H9 (cell line): ENCODE results near the gene RSBN1. TPM values are rescaled to one million over a fixed set of nuclear protein-coding genes. Genes with fewer than 3 reads are reported as not detected.

Source experiments
- DNase-seq: peaks from one replicate; pipeline ENCODE4 v3.0.0-alpha.2; 2017
- H2AFZ ChIP-seq: one replicate; pipeline ENCODE4 v1.6.1; 2013; ENCODE audit warnings: mild to moderate bottlenecking, low read length, control low read depth, moderate library complexity
- H2AK5ac ChIP-seq: 2 replicates; pipeline ENCODE4 v1.6.1; 2013; ENCODE audit warnings: low read length, control low read depth, mixed read lengths; ENCODE audit not compliant: insufficient read length
- H2BK120ac ChIP-seq: one replicate; pipeline ENCODE4 v1.6.1; 2013; ENCODE audit warnings: low read depth, mild to moderate bottlenecking, low read length, control low read depth, inconsistent platforms; ENCODE audit not compliant: poor library complexity, severe bottlenecking
- H2BK12ac ChIP-seq: 2 replicates; pipeline ENCODE4 v1.6.1; 2013; ENCODE audit warnings: low read length, control low read depth, mixed read lengths, low read depth; ENCODE audit not compliant: insufficient read length
- H2BK15ac ChIP-seq: 2 replicates; pipeline ENCODE4 v1.6.1; 2013; ENCODE audit warnings: low read depth, low read length, control low read depth
- H2BK20ac ChIP-seq: one replicate; pipeline ENCODE4 v1.6.1; 2013; ENCODE audit warnings: low read depth, mild to moderate bottlenecking, low read length, control low read depth, inconsistent platforms; ENCODE audit not compliant: poor library complexity, severe bottlenecking
- H2BK5ac ChIP-seq: 2 replicates; pipeline ENCODE4 v1.6.1; 2013; ENCODE audit warnings: low read length, control low read depth, mixed read lengths; ENCODE audit not compliant: insufficient read length
- H3K14ac ChIP-seq: 2 replicates; pipeline ENCODE4 v1.6.1; 2013; ENCODE audit warnings: low read length, control low read depth; ENCODE audit not compliant: insufficient read depth
- H3K18ac ChIP-seq: 2 replicates; pipeline ENCODE4 v1.6.1; 2013; ENCODE audit warnings: low read depth, mild to moderate bottlenecking, mixed read lengths, low read length, control low read depth; ENCODE audit not compliant: insufficient read length
- H3K23ac ChIP-seq: 2 replicates; pipeline ENCODE4 v1.6.1; 2013; ENCODE audit warnings: low read length, control low read depth, mixed read lengths, low read depth; ENCODE audit not compliant: insufficient read length
- H3K23me2 ChIP-seq: 2 replicates; pipeline ENCODE4 v1.6.1; 2013; ENCODE audit warnings: low read depth, mild to moderate bottlenecking, mixed read lengths, low read length, control low read depth; ENCODE audit not compliant: insufficient read length, poor library complexity, severe bottlenecking
- H3K27ac ChIP-seq: 2 replicates; pipeline ENCODE4 v1.5.1; 2013; ENCODE audit warnings: low read length, control low read depth, mixed read lengths, low read depth; ENCODE audit not compliant: insufficient read length
- H3K27me3 ChIP-seq: 2 replicates; pipeline ENCODE4 v1.6.1; 2013; ENCODE audit warnings: low read length, control low read depth, inconsistent platforms; ENCODE audit not compliant: insufficient read depth
- H3K4ac ChIP-seq: 2 replicates; pipeline ENCODE4 v1.6.1; 2013; ENCODE audit warnings: low read depth, mild to moderate bottlenecking, control low read depth, inconsistent platforms, low read length, moderate library complexity
- H3K4me1 ChIP-seq: 2 replicates; pipeline ENCODE4 v1.6.1; 2013; ENCODE audit warnings: low read length, control low read depth, inconsistent platforms; ENCODE audit not compliant: insufficient read depth
- H3K4me2 ChIP-seq: 2 replicates; pipeline ENCODE4 v1.6.1; 2013; ENCODE audit warnings: low read length, control low read depth, mixed read lengths; ENCODE audit not compliant: insufficient read length, insufficient read depth
- H3K56ac ChIP-seq: 2 replicates; pipeline ENCODE4 v1.6.1; 2013; ENCODE audit warnings: low read depth, mild to moderate bottlenecking, mixed read lengths, low read length, control low read depth; ENCODE audit not compliant: insufficient read length
- H3K79me1 ChIP-seq: 2 replicates; pipeline ENCODE4 v1.6.1; 2013; ENCODE audit warnings: low read depth, mild to moderate bottlenecking, moderate library complexity, low read length, control low read depth, inconsistent platforms; ENCODE audit not compliant: insufficient read depth, poor library complexity, severe bottlenecking
- H3K79me2 ChIP-seq: 2 replicates; pipeline ENCODE4 v1.6.1; 2013; ENCODE audit warnings: low read length, control low read depth, inconsistent platforms; ENCODE audit not compliant: insufficient read depth
- H3K9ac ChIP-seq: 2 replicates; pipeline ENCODE4 v1.6.1; 2013; ENCODE audit warnings: low read length, control low read depth, mixed read lengths; ENCODE audit not compliant: insufficient read length; ENCODE audit errors: extremely low read depth
- H3K9me3 ChIP-seq: one replicate; pipeline ENCODE4 v1.6.1; 2013; ENCODE audit warnings: low read depth, low read length, inconsistent platforms; ENCODE audit not compliant: control insufficient read depth
- H3T11ph ChIP-seq: one replicate; pipeline ENCODE4 v1.6.1; 2013; ENCODE audit warnings: mild to moderate bottlenecking, low read length, control low read depth, inconsistent platforms
- H4K20me1 ChIP-seq: one replicate; pipeline ENCODE4 v1.6.1; 2013; ENCODE audit not compliant: control insufficient read depth, insufficient read length, insufficient read depth
- H4K5ac ChIP-seq: 2 replicates; pipeline ENCODE4 v1.6.1; 2013; ENCODE audit warnings: low read depth, mild to moderate bottlenecking, mixed read lengths, low read length, control low read depth; ENCODE audit not compliant: insufficient read length
- H4K8ac ChIP-seq: replicated peaks from 2 replicates; pipeline ENCODE4 v1.6.1; 2013; ENCODE audit warnings: low read length, control low read depth, mixed read lengths, low read depth; ENCODE audit not compliant: insufficient read length
- H4K91ac ChIP-seq: 2 replicates; pipeline ENCODE4 v1.6.1; 2013; ENCODE audit warnings: low read depth, mild to moderate bottlenecking, moderate library complexity, mixed read lengths, low read length, control low read depth; ENCODE audit not compliant: insufficient read length
- H3K27ac Mint-ChIP-seq, 3 experiments: 2 replicates in 2 of 3; 3 replicates in 1 of 3; pipeline ENCODE4 v1.8.0; 2020 to 2021; ENCODE audit warnings: mixed read lengths in 3 of 3, mild to moderate bottlenecking in 1 of 3, moderate library complexity in 1 of 3
- H3K27me3 Mint-ChIP-seq: 2 replicates; pipeline ENCODE4 v1.8.0; 2021; ENCODE audit warnings: low read depth, mild to moderate bottlenecking, moderate library complexity, mixed read lengths
- H3K36me3 Mint-ChIP-seq, 3 experiments: 2 replicates in 2 of 3; 3 replicates in 1 of 3; pipeline ENCODE4 v1.8.0; 2020 to 2021; ENCODE audit warnings: low read depth in 3 of 3, mixed read lengths in 3 of 3; ENCODE audit not compliant: insufficient read depth in 1 of 3
- H3K4me1 Mint-ChIP-seq, 2 experiments: 2 replicates each; pipeline ENCODE4 v1.8.0; 2020; ENCODE audit warnings: mixed read lengths in 2 of 2
- H3K4me3 Mint-ChIP-seq, 2 experiments: 2 replicates in 1 of 2; 3 replicates in 1 of 2; pipeline ENCODE4 v1.8.0; 2020 to 2021; ENCODE audit warnings: mild to moderate bottlenecking in 2 of 2, mixed read lengths in 2 of 2, moderate library complexity in 1 of 2
- H3K9me3 Mint-ChIP-seq, 2 experiments: 2 replicates in 1 of 2; 3 replicates in 1 of 2; pipeline ENCODE4 v1.8.0; 2020; ENCODE audit warnings: mild to moderate bottlenecking in 2 of 2, mixed read lengths in 2 of 2, moderate library complexity in 1 of 2
- CTCF ChIP-seq: fragments of 200-600 bp; sonication (generic); conservative IDR thresholded peaks from 3 replicates; pipeline ENCODE4 v1.8.0; 2021; ENCODE audit warnings: antibody characterized with exemption, mild to moderate bottlenecking
- WGBS: extraction: QIAGEN DNeasy Blood & Tissue Kit; methylation state at CpG from one replicate; pipeline ENCODE4 v1.1.7; 2013; ENCODE audit warnings: missing lambda C conversion rate, low lambda C conversion rate, mixed read lengths; ENCODE audit not compliant: insufficient read length; ENCODE audit errors: extremely low coverage; 5-methylcytosine and 5-hydroxymethylcytosine counted together
- total RNA-seq: library from RNA; stranded (reverse); gene quantifications from 2 replicates; pipeline ENCODE4 v1.2.1, GENCODE V29; 2021

Gene RSBN1
- total RNA-seq, 1 experiment from 2014 or later = 11.0 TPM

- H2BK15ac ChIP-seq = no peak overlapping the region
- no peaks in the 10 kb centered on the region for H4K20me1 ChIP-seq
- H2AFZ ChIP-seq = no peak overlapping the region
- no peak overlapping the region for H3K14ac ChIP-seq
- no peak overlapping the region for H2BK20ac ChIP-seq
- peaks cover 13 to 22% of the 10 kb centered on the region in 2 experiments for H3K4me1 Mint-ChIP-seq
- H2BK12ac ChIP-seq = no peak overlapping the region
- DNase-seq = no peak
- H4K5ac ChIP-seq = no peak overlapping the region
- no peak overlapping the region for H3K4ac ChIP-seq
- peaks cover 3% of the 10 kb centered on the region for H3K79me1 ChIP-seq
- peak overlapping the region; percentile 94 to 99 for H3K4me3 Mint-ChIP-seq
- no peaks in the 10 kb centered on the region for H3K23me2 ChIP-seq
- H3K23ac ChIP-seq = no peak overlapping the region
- H3K4me2 ChIP-seq = peak overlapping the region; percentile 83
- H3K79me2 ChIP-seq = peaks cover 24% of the 10 kb centered on the region; the same call in 1 of the 2 replicates
- no peak overlapping the region for H3T11ph ChIP-seq
- peaks cover 5 to 16% (median 11%) of the 10 kb centered on the region in 3 experiments for H3K36me3 Mint-ChIP-seq
- no peak overlapping the region for H3K27ac Mint-ChIP-seq
- no CpG with 5 or more reads among the region's 5 CpGs for WGBS
- no peaks in the 10 kb centered on the region for H3K27me3 ChIP-seq
- H3K4me1 ChIP-seq = no peaks in the 10 kb centered on the region
- TF ChIP-seq CTCF = no peak
- no peak overlapping the region for H3K18ac ChIP-seq
- H2AK5ac ChIP-seq = no peak overlapping the region
- H3K9ac ChIP-seq = no peak overlapping the region
- H3K9me3 ChIP-seq = no peaks in the 10 kb centered on the region
- no peak overlapping the region for H4K91ac ChIP-seq
- H3K56ac ChIP-seq = no peak overlapping the region
- no peak overlapping the region for H2BK120ac ChIP-seq
- H4K8ac ChIP-seq = no peak overlapping the region
- no peak overlapping the region for H3K27ac ChIP-seq
- H3K9me3 Mint-ChIP-seq = 0 out of 5 replicates have a peak, but pooled peaks cover 0 to 3% of the 10 kb centered on the region in 2 experiments
- no peak overlapping the region for H2BK5ac ChIP-seq
- no peaks in the 10 kb centered on the region for H3K27me3 Mint-ChIP-seq
Observed at GRCh38 chr1:113809670-113810602, 2.3 kb downstream of the RSBN1 start.
